ENCODE results near the gene BBS9. TPM values are rescaled to one million over a fixed set of nuclear protein-coding genes. Genes with fewer than 3 reads are reported as not detected.

Gene BBS9
- total RNA-seq, 4 donors from 2014 or later, result 11.2 to 34.5 (median 20.4) TPM

GRCh38 chr7:33537104-33537477, 407.7 kb downstream of the BBS9 start:
- H3K9me3 ChIP-seq, result no peaks in the 10 kb centered on the region
- peaks cover 0 to 12% (median 0%) of the 10 kb centered on the region in 3 donors for H3K4me1 ChIP-seq
- 84 to 89% methylated on average over 3 of the region's 3 CpGs for WGBS, 2 donors (ENCODE audit: low coverage in 1 of 2)
- no peak overlapping the region for H3K27ac ChIP-seq
- H3K4me3 ChIP-seq, result no peak overlapping the region
- no peak for ATAC-seq
- TF ChIP-seq EP300 (IDR thresholded peaks at IDR 0.05), result no peak
- no peak for TF ChIP-seq POLR2A (IDR thresholded peaks at IDR 0.05)
- no peaks in the 10 kb centered on the region for H3K27me3 ChIP-seq
- H3K36me3 ChIP-seq, result peaks cover 0 to 14% of the 10 kb centered on the region in 2 donors

GRCh38 chr7:33539198-33539597, 409.8 kb downstream of the BBS9 start:
- no peak for ATAC-seq

GRCh38 chr7:33539659-33540400, 410.5 kb downstream of the BBS9 start:
- TF ChIP-seq POLR2AphosphoS5 (IDR thresholded peaks at IDR 0.05), result no peak
- TF ChIP-seq CTCF (IDR thresholded peaks at IDR 0.05), result no peak
- TF ChIP-seq EP300 (IDR thresholded peaks at IDR 0.05), result no peak
- no peak for TF ChIP-seq POLR2A (IDR thresholded peaks at IDR 0.05)
- no peak for ATAC-seq
- no peaks in the 10 kb centered on the region for H3K9me3 ChIP-seq
- H3K27ac ChIP-seq, result no peak overlapping the region
- 63% methylated on average over 2 to 3 of the region's 3 CpGs for WGBS, 2 donors (ENCODE audit: low coverage in 1 of 2)
- H3K4me1 ChIP-seq, result peaks cover 0 to 12% (median 0%) of the 10 kb centered on the region in 3 donors
- no peaks in the 10 kb centered on the region for H3K27me3 ChIP-seq
- no peak overlapping the region for H3K4me3 ChIP-seq
- peaks cover 0 to under 1% of the 10 kb centered on the region in 2 donors for H3K36me3 ChIP-seq

More at GRCh38 chr7:33539198-33539597, 409.8 kb downstream of the BBS9 start:
- no peaks in the 10 kb centered on the region for H3K27me3 ChIP-seq
- 78 to 100% methylated on average over 1 to 2 of the region's 2 CpGs for WGBS, 2 donors (ENCODE audit: low coverage in 1 of 2)
- no peaks in the 10 kb centered on the region for H3K9me3 ChIP-seq
- peaks cover 0 to 5% of the 10 kb centered on the region in 2 donors for H3K36me3 ChIP-seq
- TF ChIP-seq EP300 (IDR thresholded peaks at IDR 0.05), result no peak
- no peak for TF ChIP-seq POLR2A (IDR thresholded peaks at IDR 0.05)
- TF ChIP-seq CTCF (IDR thresholded peaks at IDR 0.05), result no peak
- TF ChIP-seq POLR2AphosphoS5 (IDR thresholded peaks at IDR 0.05), result no peak
- H3K27ac ChIP-seq, result no peak overlapping the region
- H3K4me3 ChIP-seq, result no peak overlapping the region
- H3K4me1 ChIP-seq, result peaks cover 0 to 12% (median 0%) of the 10 kb centered on the region in 3 donors

- no peaks in the 10 kb centered on the region for H3K27me3 ChIP-seq
- TF ChIP-seq CTCF (IDR thresholded peaks at IDR 0.05), result no peak
- no peak for TF ChIP-seq POLR2A (IDR thresholded peaks at IDR 0.05)
- no peak for TF ChIP-seq POLR2AphosphoS5 (IDR thresholded peaks at IDR 0.05)
- TF ChIP-seq EP300 (IDR thresholded peaks at IDR 0.05), result no peak
- H3K27ac ChIP-seq, result no peak overlapping the region
- no peak overlapping the region for H3K4me3 ChIP-seq
- H3K36me3 ChIP-seq, result no peaks in the 10 kb centered on the region
- H3K4me1 ChIP-seq, result peaks cover 0 to 11% (median 0%) of the 10 kb centered on the region in 3 donors
- no peaks in the 10 kb centered on the region for H3K9me3 ChIP-seq
- no peak for ATAC-seq
These were observed 418.5 kb downstream of the BBS9 start for GRCh38 chr7:33547880-33548279.

GRCh38 chr7:33550363-33550762, 421.0 kb downstream of the BBS9 start:
- WGBS, 2 donors (ENCODE audit: low coverage in 1 of 2), result 21 to 47% methylated on average over 2 of the region's 2 CpGs
- Histone ChIP-seq H3K27me3 (no peaks in the 10 kb centered on the region), H3K9me3 (no peaks in the 10 kb centered on the region), H3K27ac (no peak overlapping the region), H3K36me3 (no peaks in the 10 kb centered on the region), H3K4me1 (peaks cover 0 to 25% (median 0%) of the 10 kb centered on the region in 3 donors), H3K4me3 (no peak overlapping the region)
- TF ChIP-seq EP300 (IDR thresholded peaks at IDR 0.05), result no peak
- no peak for ATAC-seq

GRCh38 chr7:33550979-33551378, 421.6 kb downstream of the BBS9 start:
- Histone ChIP-seq H3K4me1 (peaks cover 0 to 25% (median 0%) of the 10 kb centered on the region in 3 donors), H3K4me3 (no peak overlapping the region), H3K27ac (no peak overlapping the region), H3K27me3 (no peaks in the 10 kb centered on the region), H3K36me3 (no peaks in the 10 kb centered on the region), H3K9me3 (no peaks in the 10 kb centered on the region)
- 40 to 79% methylated on average over 3 of the region's 3 CpGs for WGBS, 2 donors (ENCODE audit: low coverage in 1 of 2)
- TF ChIP-seq POLR2AphosphoS5 (IDR thresholded peaks at IDR 0.05), result no peak
- no peak for TF ChIP-seq POLR2A (IDR thresholded peaks at IDR 0.05)
- no peak for TF ChIP-seq EP300 (IDR thresholded peaks at IDR 0.05)
- no peak for TF ChIP-seq CTCF (IDR thresholded peaks at IDR 0.05)
- no peak for ATAC-seq

All from gastroesophageal sphincter (tissue), 4 donors.